AML-193 (cell line): ENCODE measurements around the gene SLC26A2.
A peak's percentile ranks its signal among the peaks of the same experiment; 100 is the strongest.
"Not testable (repeated sequence)": the region's sequence is repeated elsewhere in the genome, so short reads cannot be mapped to it uniquely, and the experiment has no call there.

ENCODE experiments used
- DNase-seq, 2 experiments: peaks; one replicate each; lab custom pipeline; 2025; lab: John Stamatoyannopoulos, UW

SLC26A2 gene

GRCh38 chr5:149937610-149938009, 22.9 kb upstream of the SLC26A2 start:
- DNase-seq: no peak

GRCh38 chr5:149938279-149938678, 22.3 kb upstream of the SLC26A2 start:
- DNase-seq: peak; percentile 17 to 35

GRCh38 chr5:149938791-149939358, 21.7 kb upstream of the SLC26A2 start:
- peak; percentile 82 for DNase-seq

GRCh38 chr5:149939546-149939945, 21.0 kb upstream of the SLC26A2 start:
- DNase-seq: peak; percentile 29 to 32

GRCh38 chr5:149940077-149940574, 20.4 kb upstream of the SLC26A2 start:
- DNase-seq: peak; percentile 88 to 92

GRCh38 chr5:149940941-149941644, 19.5 kb upstream of the SLC26A2 start:
- no peak for DNase-seq

- DNase-seq: no peak
Observed at GRCh38 chr5:149941795-149942194, 18.8 kb upstream of the SLC26A2 start.

GRCh38 chr5:149942199-149942598, 18.4 kb upstream of the SLC26A2 start:
- no peak for DNase-seq

- DNase-seq: not testable (repeated sequence)
Observed at GRCh38 chr5:149942741-149943169, 17.8 kb upstream of the SLC26A2 start.

GRCh38 chr5:149943177-149943949, 17.2 kb upstream of the SLC26A2 start:
- not testable (repeated sequence) for DNase-seq

- no peak for DNase-seq
Observed at GRCh38 chr5:149944666-149945065, 15.9 kb upstream of the SLC26A2 start, which contains the start of gene PDE6A. PDE6A (minus strand) TSS chr5:149944793; CDS start chr5:149944673, 120 bp downstream.

GRCh38 chr5:149946118-149946517, 14.4 kb upstream of the SLC26A2 start:
- no peak for DNase-seq

- no peak for DNase-seq
Observed at GRCh38 chr5:149948993-149949392, 11.6 kb upstream of the SLC26A2 start.

- peak in 1 of 2 experiments; percentile 5 for DNase-seq
Observed at GRCh38 chr5:149951138-149951749, 9.3 kb upstream of the SLC26A2 start.

- no peak for DNase-seq
Observed at GRCh38 chr5:149953436-149954121, 7.0 kb upstream of the SLC26A2 start.

GRCh38 chr5:149954798-149955197, 5.8 kb upstream of the SLC26A2 start:
- no peak for DNase-seq

GRCh38 chr5:149956685-149957084, 3.9 kb upstream of the SLC26A2 start:
- no peak for DNase-seq

- DNase-seq: no peak
Observed at GRCh38 chr5:149957855-149958254, 2.7 kb upstream of the SLC26A2 start.

- peak; percentile 50 to 57 for DNase-seq
Observed at GRCh38 chr5:149959406-149960236, 937 bp upstream of the SLC26A2 start.

- DNase-seq: no peak
Observed at GRCh38 chr5:149961186-149961685, 678 bp downstream of the SLC26A2 start.
